Suprapubic skin (tissue), 4 donors: Measurements from ENCODE around the gene NGLY1. TPM values are rescaled to one million over a fixed set of nuclear protein-coding genes. Genes with fewer than 3 reads are reported as not detected.

Experiments
- DNase-seq, 2 donors: peaks; one replicate each; pipeline ENCODE4 v3.0.0-alpha.2; 2019; ENCODE audit warnings: low spot score in 2 of 2
- H3K27ac ChIP-seq: fragments of 200-600 bp; sonication (generic); one replicate; pipeline ENCODE4 v1.5.1; 2019
- H3K27me3 ChIP-seq: fragments of 200-600 bp; sonication (generic); one replicate; pipeline ENCODE4 v1.5.1; 2019
- H3K36me3 ChIP-seq: fragments of 200-600 bp; sonication (generic); one replicate; pipeline ENCODE4 v1.5.1; 2019
- H3K4me1 ChIP-seq: fragments of 200-600 bp; sonication (generic); one replicate; pipeline ENCODE4 v1.5.1; 2019
- H3K4me3 ChIP-seq: fragments of 200-600 bp; sonication (generic); one replicate; pipeline ENCODE4 v1.5.1; 2019; ENCODE audit warnings: mild to moderate bottlenecking
- H3K9me3 ChIP-seq: fragments of 200-600 bp; sonication (generic); one replicate; pipeline ENCODE4 v1.5.1; 2019
- EP300 ChIP-seq: sonication (generic); formaldehyde crosslinking; IDR thresholded peaks from one replicate; pipeline ENCODE4 v1.6.1; 2017; ENCODE audit warnings: antibody characterized with exemption
- POLR2A ChIP-seq, 2 donors: fragments of 450-650 bp; IDR thresholded peaks; one replicate each; pipeline ENCODE4 v1.6.1; 2017; ENCODE audit warnings: antibody characterized with exemption in 2 of 2, mild to moderate bottlenecking in 2 of 2, moderate library complexity in 2 of 2
- POLR2AphosphoS5 ChIP-seq, 3 donors: sonication (generic); formaldehyde crosslinking; IDR thresholded peaks; one replicate each; pipeline ENCODE4 v1.6.1; 2017; ENCODE audit warnings: antibody characterized with exemption in 3 of 3
- WGBS: methylation state at CpG from one replicate; pipeline ENCODE4 v1.1.5; 2018; 5-methylcytosine and 5-hydroxymethylcytosine counted together
- total RNA-seq, 4 donors: library from RNA; depleted of rRNA; stranded (reverse); fragments of >200 nt; gene quantifications; one replicate each; pipeline ENCODE4 v1.1.0, GENCODE V29; 2016
- TF ChIP-seq, protein P1 (sequence below), 2 donors: fragments of 200-600 bp in 1 of 2; fragments of 450-650 bp in 1 of 2; sonication (generic) in 1 of 2; IDR thresholded peaks; one replicate each; pipeline ENCODE4 v1.5.1; 2016 to 2019; ENCODE audit warnings: antibody characterized with exemption in 2 of 2, mild to moderate bottlenecking in 1 of 2, moderate library complexity in 1 of 2

Gene NGLY1
- total RNA-seq, 4 donors from 2014 or later: 20.1 to 42.5 (median 23.8) TPM

DNA sequence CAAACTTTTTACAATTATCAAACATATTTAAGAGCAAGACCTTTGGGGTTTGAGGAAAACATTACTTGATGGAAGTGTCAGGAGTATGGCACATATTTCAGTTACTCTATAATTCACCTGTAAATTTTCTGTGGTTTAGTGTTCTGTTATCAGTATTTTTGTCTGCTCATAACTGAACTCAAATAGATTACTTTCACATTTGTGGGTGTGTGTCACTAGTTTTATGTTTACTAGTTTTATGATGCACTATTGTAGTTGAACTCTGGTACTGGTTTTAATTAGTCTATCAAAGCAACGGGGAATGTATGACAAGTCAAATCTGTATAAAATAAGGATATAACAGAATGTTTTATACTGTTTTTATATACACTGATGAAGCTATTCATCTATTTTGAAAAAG lies 33.9 kb upstream of the NGLY1 start:
- no peak overlapping the region for H3K4me3 ChIP-seq
- no peak overlapping the region for H3K27ac ChIP-seq
- H3K36me3 ChIP-seq: no peaks in the 10 kb centered on the region
- no peak for DNase-seq
- no peaks in the 10 kb centered on the region for H3K9me3 ChIP-seq
- TF ChIP-seq POLR2AphosphoS5 (IDR thresholded peaks at IDR 0.05) (no peak), EP300 (no peak), POLR2A (IDR thresholded peaks at IDR 0.05) (no peak)
- TF ChIP-seq, protein P1, sequence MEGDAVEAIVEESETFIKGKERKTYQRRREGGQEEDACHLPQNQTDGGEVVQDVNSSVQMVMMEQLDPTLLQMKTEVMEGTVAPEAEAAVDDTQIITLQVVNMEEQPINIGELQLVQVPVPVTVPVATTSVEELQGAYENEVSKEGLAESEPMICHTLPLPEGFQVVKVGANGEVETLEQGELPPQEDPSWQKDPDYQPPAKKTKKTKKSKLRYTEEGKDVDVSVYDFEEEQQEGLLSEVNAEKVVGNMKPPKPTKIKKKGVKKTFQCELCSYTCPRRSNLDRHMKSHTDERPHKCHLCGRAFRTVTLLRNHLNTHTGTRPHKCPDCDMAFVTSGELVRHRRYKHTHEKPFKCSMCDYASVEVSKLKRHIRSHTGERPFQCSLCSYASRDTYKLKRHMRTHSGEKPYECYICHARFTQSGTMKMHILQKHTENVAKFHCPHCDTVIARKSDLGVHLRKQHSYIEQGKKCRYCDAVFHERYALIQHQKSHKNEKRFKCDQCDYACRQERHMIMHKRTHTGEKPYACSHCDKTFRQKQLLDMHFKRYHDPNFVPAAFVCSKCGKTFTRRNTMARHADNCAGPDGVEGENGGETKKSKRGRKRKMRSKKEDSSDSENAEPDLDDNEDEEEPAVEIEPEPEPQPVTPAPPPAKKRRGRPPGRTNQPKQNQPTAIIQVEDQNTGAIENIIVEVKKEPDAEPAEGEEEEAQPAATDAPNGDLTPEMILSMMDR (IDR thresholded peaks at IDR 0.05): no peak
- 48% methylated on average over 1 of the region's 1 CpG for WGBS
- H3K4me1 ChIP-seq: no peaks in the 10 kb centered on the region
- no peaks in the 10 kb centered on the region for H3K27me3 ChIP-seq

DNA sequence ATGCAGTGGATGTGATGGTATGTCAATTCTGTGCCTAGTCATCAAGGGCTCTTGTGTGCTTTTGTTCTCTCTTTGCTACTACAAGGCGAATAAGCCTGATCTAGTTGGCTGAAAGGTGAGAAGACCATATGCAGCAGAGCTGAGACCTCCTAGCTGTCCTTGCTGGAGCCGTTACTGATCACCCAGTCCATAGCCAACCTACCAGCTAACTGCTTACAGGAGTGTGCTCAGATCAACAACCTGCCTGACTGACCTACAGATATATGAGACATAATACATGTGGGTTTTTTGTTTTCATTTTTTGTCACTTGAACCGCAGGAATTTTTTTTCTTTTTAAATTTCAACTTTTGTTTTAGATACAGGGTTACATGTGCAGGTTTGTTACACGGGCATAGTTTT lies 29.4 kb upstream of the NGLY1 start:
- no peaks in the 10 kb centered on the region for H3K9me3 ChIP-seq
- no peak overlapping the region for H3K27ac ChIP-seq
- H3K4me1 ChIP-seq: no peaks in the 10 kb centered on the region
- no peaks in the 10 kb centered on the region for H3K36me3 ChIP-seq
- 94% methylated on average over 4 of the region's 4 CpGs for WGBS
- H3K27me3 ChIP-seq: no peaks in the 10 kb centered on the region
- no peak for DNase-seq
- TF ChIP-seq, protein P1 (IDR thresholded peaks at IDR 0.05): no peak
- TF ChIP-seq EP300 (no peak), POLR2AphosphoS5 (IDR thresholded peaks at IDR 0.05) (no peak), POLR2A (IDR thresholded peaks at IDR 0.05) (no peak)
- H3K4me3 ChIP-seq: no peak overlapping the region

DNA sequence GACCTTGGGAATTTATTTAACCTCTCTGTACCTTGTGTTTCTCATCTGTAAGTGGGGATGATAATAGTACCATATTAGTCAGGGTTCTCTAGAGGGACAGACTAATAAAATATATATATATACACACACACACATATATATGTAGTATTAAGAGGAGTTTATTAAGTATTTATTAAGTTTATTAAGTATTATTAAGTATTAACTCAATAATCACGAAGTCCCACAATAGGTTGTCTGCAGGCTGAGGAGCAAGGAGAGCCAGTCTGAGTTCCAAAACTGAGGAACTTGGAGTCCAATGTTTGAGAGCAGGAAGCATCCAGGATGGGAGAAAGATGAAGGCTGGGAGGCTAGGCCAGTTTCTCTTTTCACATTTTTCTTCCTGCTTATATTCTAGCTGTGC lies 21.4 kb upstream of the NGLY1 start:
- Histone ChIP-seq H3K36me3 (no peaks in the 10 kb centered on the region), H3K9me3 (no peaks in the 10 kb centered on the region), H3K27ac (no peak overlapping the region), H3K4me1 (no peaks in the 10 kb centered on the region), H3K27me3 (no peaks in the 10 kb centered on the region), H3K4me3 (no peak overlapping the region)
- TF ChIP-seq POLR2A (IDR thresholded peaks at IDR 0.05): no peak
- no peak for DNase-seq
- 97% methylated on average over 1 of the region's 1 CpG for WGBS

DNA sequence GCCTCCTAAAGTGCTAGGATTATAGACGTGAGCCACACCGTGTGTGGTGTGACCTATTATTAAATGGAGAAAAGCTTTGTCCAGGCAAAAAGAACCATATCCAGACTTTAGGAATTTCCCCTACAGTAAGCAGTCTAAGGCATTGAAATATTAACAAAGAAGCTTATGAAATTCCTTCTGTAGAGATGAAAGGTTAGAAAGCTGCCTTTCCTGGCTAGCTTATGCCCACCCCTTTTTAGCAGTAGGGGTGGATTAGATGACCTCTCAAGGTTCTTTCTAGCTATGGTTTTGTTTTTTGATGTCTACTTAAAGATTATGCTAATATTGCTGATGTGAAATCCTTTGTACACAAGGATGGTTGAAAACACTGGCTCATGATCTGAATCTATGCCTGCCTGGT lies 20.6 kb upstream of the NGLY1 start:
- Histone ChIP-seq H3K9me3 (no peaks in the 10 kb centered on the region), H3K36me3 (no peaks in the 10 kb centered on the region), H3K27me3 (no peaks in the 10 kb centered on the region), H3K4me3 (no peak overlapping the region), H3K4me1 (no peaks in the 10 kb centered on the region), H3K27ac (no peak overlapping the region)
- 79% methylated on average over 2 of the region's 2 CpGs for WGBS
- no peak for DNase-seq
- TF ChIP-seq POLR2A (IDR thresholded peaks at IDR 0.05) (no peak), EP300 (no peak), POLR2AphosphoS5 (IDR thresholded peaks at IDR 0.05) (no peak)
- TF ChIP-seq, protein P1 (IDR thresholded peaks at IDR 0.05): no peak

DNA sequence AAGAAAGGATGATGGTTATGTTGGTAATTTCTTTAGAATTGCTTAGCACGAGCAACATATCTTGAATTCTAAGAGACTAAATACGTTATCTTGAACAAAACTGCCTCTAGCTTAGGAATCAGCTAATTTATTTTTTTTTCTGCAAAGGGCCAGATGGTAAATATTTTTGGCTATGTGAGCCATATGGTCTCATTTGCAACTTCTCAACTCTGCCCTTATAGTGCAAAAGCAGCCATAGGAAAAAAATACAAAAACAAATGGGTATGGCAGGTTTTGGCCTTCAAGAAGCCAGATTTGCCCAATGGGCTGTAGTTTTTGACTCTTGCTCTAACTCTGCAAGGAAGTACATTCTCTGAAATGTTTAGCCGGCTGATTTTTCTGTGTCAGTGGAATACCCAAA lies 18.5 kb upstream of the NGLY1 start:
- 83% methylated on average over 3 of the region's 3 CpGs for WGBS
- Histone ChIP-seq H3K27ac (no peak overlapping the region), H3K4me3 (no peak overlapping the region), H3K27me3 (no peaks in the 10 kb centered on the region), H3K36me3 (no peaks in the 10 kb centered on the region), H3K4me1 (no peaks in the 10 kb centered on the region), H3K9me3 (no peaks in the 10 kb centered on the region)
- no peak for DNase-seq
- TF ChIP-seq EP300 (no peak), POLR2AphosphoS5 (IDR thresholded peaks at IDR 0.05) (no peak), POLR2A (IDR thresholded peaks at IDR 0.05) (no peak)
- TF ChIP-seq, protein P1 (IDR thresholded peaks at IDR 0.05): no peak
